Measurements from ENCODE around the gene EHBP1L1. TPM values are rescaled to one million over a fixed set of nuclear protein-coding genes. Genes with fewer than 3 reads are reported as not detected.

Gene EHBP1L1
- total and polyA plus RNA-seq, 2 of the 13 experiments (the other 11 are each of a cell fraction or from before 2014, with no cell fraction given) = 8.3 to 10.6 TPM

DNA sequence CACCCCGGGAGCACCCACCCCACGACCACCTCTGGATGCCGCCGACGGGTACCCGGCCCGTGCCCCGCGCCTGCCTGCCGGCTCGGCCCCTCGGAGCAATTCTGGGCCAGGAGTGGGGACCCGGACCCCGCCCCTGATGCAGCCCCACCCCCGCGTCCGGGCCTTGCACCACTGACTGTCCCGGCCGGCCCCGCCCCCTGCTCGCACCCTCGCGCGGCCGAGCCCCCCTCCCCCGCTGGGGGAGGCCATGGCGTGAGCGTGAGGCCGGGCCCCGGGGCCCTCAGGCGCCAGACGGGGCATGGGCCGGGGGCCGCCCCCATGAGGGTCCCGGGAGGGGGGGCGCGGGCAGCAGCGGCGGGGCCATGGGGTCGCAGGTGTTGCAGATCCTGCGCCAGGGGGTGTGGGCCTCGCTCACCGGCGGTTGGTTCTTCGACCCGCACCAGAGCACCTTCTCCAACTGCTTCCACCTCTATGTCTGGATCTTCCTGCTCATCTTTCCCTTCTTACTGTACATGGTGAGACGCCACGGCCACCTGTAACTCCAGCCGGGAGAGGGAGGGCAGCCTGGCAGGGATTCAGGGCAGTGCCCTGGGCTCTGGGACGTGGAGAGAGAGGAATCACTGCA is 40.2 kb downstream of the EHBP1L1 start:
- intact Hi-C loops (cut with micrococcal nuclease; ENCODE audit: unreplicated experiment) (no loop called here), in situ Hi-C loops (cut with HindIII; ENCODE audit: extremely low pct_ligation_motif_present, low pct_unique_long_range_greater_than_20kb) (no loop called here)
- Histone ChIP-seq H3K27me3 (ENCODE audit: control insufficient read depth in 1 of 2, insufficient read depth in 2 of 2, low read length in 2 of 2) (no peaks in the 10 kb centered on the region; a peak in 1 of 5 replicates), H4K20me1 (ENCODE audit: insufficient read depth, low read length) (peaks cover 23% of the 10 kb centered on the region; the same call in 1 of the 2 replicates), H3K4me1 (ENCODE audit: insufficient read depth, low read length) (peaks cover 39% of the 10 kb centered on the region), H2AFZ (ENCODE audit: low read length) (no peak overlapping the region), H3K79me2 (ENCODE audit: insufficient read depth, low read length) (peaks cover 53% of the 10 kb centered on the region), H3K4me3 (replicated peaks in 1 of 3; ENCODE audit: insufficient read depth in 1 of 3, low read depth in 2 of 3, low read length in 3 of 3) (peak overlapping the region; percentile 86 to 90 (median 87)), H3K9ac (ENCODE audit: insufficient read depth, low read depth, low read length) (peak overlapping the region; percentile 88), H3K9me3 (ENCODE audit: low read length) (no peaks in the 10 kb centered on the region), H3K4me2 (ENCODE audit: low read depth, low read length) (peak overlapping the region; percentile 77), H3K27ac (ENCODE audit: extremely low read length, insufficient read depth, low read length) (peak overlapping the region; percentile 92), H3K36me3 (replicated peaks in 1 of 2; ENCODE audit: control insufficient read depth in 1 of 2, insufficient read depth in 2 of 2, low read length in 2 of 2) (peaks cover 15 to 35% of the 10 kb centered on the region in 2 experiments; a peak in 4 of 5 replicates)
- ChIA-PET CTCF (ENCODE audit: low intra/inter-chr PET ratio, low total read pairs) (no interaction called here), POLR2A (interaction anchor here (0.7 to 4.3 kb wide), 40 partner anchors 9 to 436 kb away, joined by 3 to 48 read pairs (median 5); partner anchors contain the start of genes CCDC85B, CFL1, KAT5 and MALAT1)
- FAIRE-seq (no peak), ATAC-seq (peak; percentile 7), DNase-seq (ENCODE audit: low spot score) (peak; percentile 47)
- 0% methylated on average over 9 of the region's 50 CpGs for WGBS (ENCODE audit: low lambda C conversion rate)
- no TSS peak for BruUV-seq (replicated peaks)
- TF ChIP-seq ZNF646 (CRISPR knock-in tag; IDR thresholded peaks at IDR 0.05) (no peak), SRY (CRISPR knock-in tag; IDR thresholded peaks at IDR 0.05) (0 out of 2 replicates have a peak, but pooled peaks have one; percentile 26), ZNF614 (CRISPR knock-in tag; IDR thresholded peaks at IDR 0.05; ENCODE audit: borderline replicate concordance) (0 out of 2 replicates have a peak, but pooled peaks have one; percentile 22), ZNF782 (CRISPR knock-in tag; IDR thresholded peaks at IDR 0.05; ENCODE audit: borderline replicate concordance) (no peak), NFE2L1 (CRISPR knock-in tag; IDR thresholded peaks at IDR 0.05; ENCODE audit: borderline replicate concordance) (no peak), CREM (IDR thresholded peaks at IDR 0.05) (no peak), CREM (CRISPR knock-in tag; IDR thresholded peaks at IDR 0.05) (no peak), MAFK (conservative IDR thresholded peaks at IDR 0.05 in 1 of 2, IDR thresholded peaks at IDR 0.05 in 1 of 2; ENCODE audit: low read length in 2 of 2) (no peak), ZNF777 (CRISPR knock-in tag; IDR thresholded peaks at IDR 0.05) (no peak), IRX3 (CRISPR knock-in tag; IDR thresholded peaks at IDR 0.05; ENCODE audit: borderline replicate concordance, low read depth) (peak; percentile 81; the same call in 1 of the 2 replicates)
- TF ChIP-seq, protein P1, sequence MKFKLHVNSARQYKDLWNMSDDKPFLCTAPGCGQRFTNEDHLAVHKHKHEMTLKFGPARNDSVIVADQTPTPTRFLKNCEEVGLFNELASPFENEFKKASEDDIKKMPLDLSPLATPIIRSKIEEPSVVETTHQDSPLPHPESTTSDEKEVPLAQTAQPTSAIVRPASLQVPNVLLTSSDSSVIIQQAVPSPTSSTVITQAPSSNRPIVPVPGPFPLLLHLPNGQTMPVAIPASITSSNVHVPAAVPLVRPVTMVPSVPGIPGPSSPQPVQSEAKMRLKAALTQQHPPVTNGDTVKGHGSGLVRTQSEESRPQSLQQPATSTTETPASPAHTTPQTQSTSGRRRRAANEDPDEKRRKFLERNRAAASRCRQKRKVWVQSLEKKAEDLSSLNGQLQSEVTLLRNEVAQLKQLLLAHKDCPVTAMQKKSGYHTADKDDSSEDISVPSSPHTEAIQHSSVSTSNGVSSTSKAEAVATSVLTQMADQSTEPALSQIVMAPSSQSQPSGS (CRISPR knock-in tag; IDR thresholded peaks at IDR 0.05) = no peak
- TF ChIP-seq, protein P2, sequence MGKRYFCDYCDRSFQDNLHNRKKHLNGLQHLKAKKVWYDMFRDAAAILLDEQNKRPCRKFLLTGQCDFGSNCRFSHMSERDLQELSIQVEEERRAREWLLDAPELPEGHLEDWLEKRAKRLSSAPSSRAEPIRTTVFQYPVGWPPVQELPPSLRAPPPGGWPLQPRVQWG (CRISPR knock-in tag; IDR thresholded peaks at IDR 0.05; ENCODE audit: borderline replicate concordance, low read depth) = no peak
- TF ChIP-seq, protein P3, sequence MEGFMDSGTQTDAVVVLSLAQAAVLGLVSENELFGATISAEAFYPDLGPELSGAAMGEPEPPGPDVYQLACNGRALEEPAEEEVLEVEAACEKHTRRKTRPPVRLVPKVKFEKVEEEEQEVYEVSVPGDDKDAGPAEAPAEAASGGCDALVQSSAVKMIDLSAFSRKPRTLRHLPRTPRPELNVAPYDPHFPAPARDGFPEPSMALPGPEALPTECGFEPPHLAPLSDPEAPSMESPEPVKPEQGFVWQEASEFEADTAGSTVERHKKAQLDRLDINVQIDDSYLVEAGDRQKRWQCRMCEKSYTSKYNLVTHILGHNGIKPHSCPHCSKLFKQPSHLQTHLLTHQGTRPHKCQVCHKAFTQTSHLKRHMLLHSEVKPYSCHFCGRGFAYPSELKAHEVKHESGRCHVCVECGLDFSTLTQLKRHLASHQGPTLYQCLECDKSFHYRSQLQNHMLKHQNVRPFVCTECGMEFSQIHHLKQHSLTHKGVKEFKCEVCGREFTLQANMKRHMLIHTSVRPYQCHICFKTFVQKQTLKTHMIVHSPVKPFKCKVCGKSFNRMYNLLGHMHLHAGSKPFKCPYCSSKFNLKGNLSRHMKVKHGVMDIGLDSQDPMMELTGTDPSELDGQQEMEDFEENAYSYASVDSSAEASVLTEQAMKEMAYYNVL (CRISPR knock-in tag; IDR thresholded peaks at IDR 0.05; ENCODE audit: borderline replicate concordance) = peak; percentile 33; the same call in 1 of the 2 replicates

Data from HepG2 (cell line).